Mesenchymal stem cell (in vitro differentiated cells and primary cell): ENCODE results near the gene MPIG6B.

Source experiments
- DNase-seq: peaks from one replicate; pipeline ENCODE4 v3.0.0-alpha.2; 2013
- H2AFZ ChIP-seq: one replicate; pipeline ENCODE4 v1.6.1; 2013; ENCODE audit warnings: low read depth, mild to moderate bottlenecking, control low read depth, inconsistent platforms, low read length, moderate library complexity
- H2AK5ac ChIP-seq: 2 replicates; pipeline ENCODE4 v1.6.1; 2013; ENCODE audit warnings: low read length, moderate library complexity, mild to moderate bottlenecking, inconsistent platforms; ENCODE audit not compliant: severe bottlenecking
- H2BK120ac ChIP-seq: one replicate; pipeline ENCODE4 v1.6.1; 2013; ENCODE audit warnings: low read depth, mild to moderate bottlenecking, inconsistent platforms, low read length, moderate library complexity
- H2BK12ac ChIP-seq, 2 experiments: one replicate each; pipeline ENCODE4 v1.6.1; 2013; ENCODE audit warnings: inconsistent platforms in 2 of 2, low read length in 2 of 2, mild to moderate bottlenecking in 2 of 2, moderate library complexity in 2 of 2, control low read depth in 1 of 2
- H2BK15ac ChIP-seq: one replicate; pipeline ENCODE4 v1.6.1; 2013; ENCODE audit warnings: mild to moderate bottlenecking, low read depth, inconsistent platforms; ENCODE audit not compliant: poor library complexity, severe bottlenecking
- H2BK5ac ChIP-seq: 2 replicates; pipeline ENCODE4 v1.6.1; 2013; ENCODE audit warnings: low read depth, mild to moderate bottlenecking, low read length, control low read depth, inconsistent platforms; ENCODE audit not compliant: poor library complexity, severe bottlenecking
- H3K14ac ChIP-seq, 2 experiments: one replicate each; pipeline ENCODE4 v1.6.1; 2013; ENCODE audit warnings: inconsistent platforms in 2 of 2, low read length in 2 of 2, control low read depth in 1 of 2, mild to moderate bottlenecking in 1 of 2, moderate library complexity in 1 of 2
- H3K18ac ChIP-seq, 2 experiments: one replicate each; pipeline ENCODE4 v1.6.1; 2013; ENCODE audit warnings: inconsistent platforms in 2 of 2, low read length in 2 of 2, control low read depth in 1 of 2, low read depth in 1 of 2, mild to moderate bottlenecking in 1 of 2
- H3K23ac ChIP-seq, 2 experiments: one replicate each; pipeline ENCODE4 v1.6.1; 2013; ENCODE audit warnings: inconsistent platforms in 2 of 2, low read length in 2 of 2, mild to moderate bottlenecking in 2 of 2, moderate library complexity in 2 of 2, control low read depth in 1 of 2
- H3K27ac ChIP-seq: 2 replicates; pipeline ENCODE4 v1.5.1; 2013; ENCODE audit warnings: mild to moderate bottlenecking, moderate library complexity, low read length, control low read depth, inconsistent platforms; ENCODE audit not compliant: poor library complexity, severe bottlenecking
- H3K27me3 ChIP-seq, 2 experiments: 2 replicates each; pipeline versions ENCODE4 v1.6.1 to v1.7.0; 2013; ENCODE audit warnings: low read length in 2 of 2, mild to moderate bottlenecking in 2 of 2, moderate library complexity in 2 of 2, control low read depth in 1 of 2, inconsistent platforms in 1 of 2; ENCODE audit not compliant: control insufficient read depth in 1 of 2, insufficient read depth in 1 of 2
- H3K36me3 ChIP-seq, 2 experiments: 2 replicates each; pipeline versions ENCODE4 v1.6.1 to v1.7.0; 2013; ENCODE audit warnings: low read length in 2 of 2, control low read depth in 1 of 2, inconsistent platforms in 1 of 2, low read depth in 1 of 2, mild to moderate bottlenecking in 1 of 2; ENCODE audit not compliant: insufficient read depth in 2 of 2, control insufficient read depth in 1 of 2
- H3K4ac ChIP-seq, 2 experiments: one replicate each; pipeline ENCODE4 v1.6.1; 2013; ENCODE audit warnings: inconsistent platforms in 2 of 2, low read length in 2 of 2, mild to moderate bottlenecking in 2 of 2, moderate library complexity in 2 of 2, control low read depth in 1 of 2, low read depth in 1 of 2
- H3K4me1 ChIP-seq: 2 replicates; pipeline ENCODE4 v1.6.1; 2013; ENCODE audit warnings: low read depth, low read length, control low read depth; ENCODE audit not compliant: control insufficient read depth, insufficient read depth
- H3K4me2 ChIP-seq: 2 replicates; pipeline ENCODE4 v1.6.1; 2013; ENCODE audit warnings: low read length, mild to moderate bottlenecking, inconsistent platforms; ENCODE audit not compliant: poor library complexity, severe bottlenecking
- H3K4me3 ChIP-seq, 2 experiments: 2 replicates each; pipeline versions ENCODE4 v1.5.1 to v1.7.0; 2013; ENCODE audit warnings: low read length in 2 of 2, mild to moderate bottlenecking in 2 of 2, control low read depth in 1 of 2, low read depth in 1 of 2; ENCODE audit not compliant: insufficient read depth in 1 of 2
- H3K79me1 ChIP-seq: replicated peaks from 2 replicates; pipeline ENCODE4 v1.6.1; 2013; ENCODE audit warnings: mild to moderate bottlenecking, control low read depth, low read length, inconsistent platforms; ENCODE audit not compliant: poor library complexity, severe bottlenecking
- H3K9ac ChIP-seq: 2 replicates; pipeline ENCODE4 v1.7.0; 2013; ENCODE audit warnings: mild to moderate bottlenecking, low read length, moderate library complexity
- H3K9me3 ChIP-seq: 2 replicates; pipeline ENCODE4 v1.7.0; 2013; ENCODE audit warnings: mild to moderate bottlenecking, low read length; ENCODE audit not compliant: control insufficient read depth
- H4K8ac ChIP-seq: one replicate; pipeline ENCODE4 v1.6.1; 2013; ENCODE audit warnings: inconsistent platforms, mild to moderate bottlenecking, low read length, moderate library complexity
- H4K91ac ChIP-seq: one replicate; pipeline ENCODE4 v1.6.1; 2013; ENCODE audit warnings: mild to moderate bottlenecking, low read length, inconsistent platforms
- WGBS: methylation state at CpG from one replicate; pipeline ENCODE4 v1.1.7; 2013; ENCODE audit warnings: mixed read lengths; 5-methylcytosine and 5-hydroxymethylcytosine counted together

The MPIG6B gene

GRCh38 chr6:31687321-31687720 is 35.9 kb upstream of the MPIG6B start:
- H3K9ac ChIP-seq: no peak overlapping the region
- DNase-seq: no peak
- 96% methylated on average over 8 of the region's 8 CpGs for WGBS
- H2BK5ac ChIP-seq: no peak overlapping the region
- H3K79me1 ChIP-seq: peaks cover 3% of the 10 kb centered on the region
- no peak overlapping the region for H3K23ac ChIP-seq
- no peak overlapping the region for H3K4me2 ChIP-seq
- no peak overlapping the region for H3K14ac ChIP-seq
- H2AK5ac ChIP-seq: no peak overlapping the region
- H3K27me3 ChIP-seq: no peaks in the 10 kb centered on the region
- H3K27ac ChIP-seq: no peak overlapping the region
- no peak overlapping the region for H2BK120ac ChIP-seq
- no peak overlapping the region for H4K91ac ChIP-seq
- no peak overlapping the region for H3K4me3 ChIP-seq
- no peak overlapping the region for H3K4ac ChIP-seq
- H2AFZ ChIP-seq: no peak overlapping the region
- H3K18ac ChIP-seq: no peak overlapping the region
- no peak overlapping the region for H4K8ac ChIP-seq
- H3K9me3 ChIP-seq: no peaks in the 10 kb centered on the region
- no peak overlapping the region for H2BK15ac ChIP-seq
- H3K36me3 ChIP-seq: peaks cover 71 to 75% of the 10 kb centered on the region in 2 experiments
- no peak overlapping the region for H2BK12ac ChIP-seq
- H3K4me1 ChIP-seq: peaks cover 2% of the 10 kb centered on the region

DNA sequence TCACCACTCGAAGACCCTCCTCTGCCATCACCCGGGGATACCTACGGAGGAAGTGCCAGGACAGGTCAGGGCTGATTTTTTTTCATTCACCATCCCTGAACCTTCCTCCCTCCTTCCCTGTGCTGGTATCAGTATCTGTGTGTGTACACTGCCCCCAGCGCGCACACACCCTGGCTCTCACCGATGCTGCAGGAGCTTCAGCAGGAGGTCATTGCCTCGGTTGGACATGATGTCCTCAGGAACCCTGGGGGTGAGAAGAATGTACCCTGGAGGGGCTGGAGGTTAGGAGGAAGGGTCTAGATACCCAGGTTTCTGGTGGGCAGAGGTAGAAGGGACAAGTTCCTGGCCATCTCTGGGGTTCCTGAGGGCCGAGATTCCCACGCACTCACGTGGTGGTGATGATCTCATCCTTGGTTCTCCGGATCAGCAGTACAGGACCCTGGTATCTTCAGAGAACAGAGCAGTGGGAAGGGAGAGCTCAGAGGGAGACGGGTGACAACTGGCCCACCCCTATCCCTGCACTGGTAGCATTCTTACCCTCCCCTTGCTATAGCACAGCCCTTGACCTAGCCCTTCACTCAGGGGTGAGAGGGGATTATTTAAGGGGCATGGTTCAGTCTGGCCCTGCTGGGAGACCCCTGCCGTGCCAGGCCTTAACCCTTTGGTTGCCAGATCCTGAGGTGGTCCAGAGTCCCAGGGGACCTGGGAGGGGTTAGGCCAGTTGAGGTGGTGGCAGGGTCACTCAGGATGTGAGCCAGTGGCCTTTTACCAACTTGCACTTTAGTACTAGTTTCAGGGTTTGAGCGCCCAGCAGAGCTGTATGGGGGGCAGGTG is 35.1 kb upstream of the MPIG6B start:
- H3K9me3 ChIP-seq: no peaks in the 10 kb centered on the region
- H3K4me3 ChIP-seq: no peak overlapping the region
- H3K9ac ChIP-seq: no peak overlapping the region
- no peak overlapping the region for H3K14ac ChIP-seq
- H2BK12ac ChIP-seq: no peak overlapping the region
- peaks cover 74 to 82% of the 10 kb centered on the region in 2 experiments for H3K36me3 ChIP-seq
- no peak overlapping the region for H2BK120ac ChIP-seq
- H4K8ac ChIP-seq: no peak overlapping the region
- no peak overlapping the region for H2AFZ ChIP-seq
- no peak overlapping the region for H3K4ac ChIP-seq
- H3K27ac ChIP-seq: no peak overlapping the region
- 91% methylated on average over 13 of the region's 14 CpGs for WGBS
- no peak overlapping the region for H3K18ac ChIP-seq
- no peak overlapping the region for H3K23ac ChIP-seq
- no peaks in the 10 kb centered on the region for H3K27me3 ChIP-seq
- peaks cover 2% of the 10 kb centered on the region for H3K4me1 ChIP-seq
- H2AK5ac ChIP-seq: no peak overlapping the region
- H4K91ac ChIP-seq: no peak overlapping the region
- peaks cover 5% of the 10 kb centered on the region for H3K79me1 ChIP-seq
- no peak overlapping the region for H2BK5ac ChIP-seq
- no peak for DNase-seq
- H2BK15ac ChIP-seq: no peak overlapping the region
- H3K4me2 ChIP-seq: no peak overlapping the region

DNA sequence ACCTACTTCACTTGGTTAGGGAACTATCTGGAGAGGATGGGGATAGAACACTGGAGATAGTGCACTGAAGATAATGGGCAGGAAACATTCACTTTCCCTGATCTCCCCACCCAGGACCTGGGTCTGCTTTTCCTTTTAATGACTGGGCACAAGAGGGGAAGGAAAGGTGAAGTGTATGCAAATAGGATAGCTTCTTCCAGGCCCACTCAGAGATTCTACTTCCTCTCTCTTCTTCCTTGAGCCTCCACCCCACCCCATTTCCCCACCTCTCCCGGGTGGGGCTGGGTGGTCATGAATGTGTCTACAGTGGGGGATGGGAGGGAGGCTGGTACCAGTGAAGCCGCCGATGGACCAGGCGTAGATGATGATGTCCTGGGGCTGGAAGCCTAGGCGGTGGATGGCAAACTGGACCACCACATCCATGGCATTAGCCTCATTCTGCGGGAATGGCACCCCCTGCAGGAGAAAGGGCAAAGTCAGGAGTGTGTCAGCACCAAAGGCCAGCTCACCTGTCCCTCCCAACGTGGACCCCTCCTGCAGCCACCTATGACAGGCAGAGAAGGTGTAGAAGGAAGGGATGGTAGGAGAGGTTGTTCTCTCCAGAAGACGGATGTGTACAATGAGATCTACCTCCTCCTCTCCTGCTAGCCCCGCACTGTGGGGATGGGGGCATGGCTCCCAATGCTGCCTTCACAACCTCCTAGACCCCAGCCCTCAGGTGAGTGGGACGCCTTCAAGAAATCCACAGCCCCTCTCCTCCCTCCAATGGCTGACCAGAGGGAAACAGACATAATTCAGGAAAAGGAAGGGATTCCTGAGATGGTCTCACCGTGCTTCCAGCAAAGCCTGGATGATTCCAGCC is 33.7 kb upstream of the MPIG6B start:
- no peak overlapping the region for H2AK5ac ChIP-seq
- H3K4ac ChIP-seq: no peak overlapping the region
- no peak overlapping the region for H3K27ac ChIP-seq
- no peak overlapping the region for H3K14ac ChIP-seq
- H3K36me3 ChIP-seq: peaks cover 79 to 90% of the 10 kb centered on the region in 2 experiments
- H2BK12ac ChIP-seq: no peak overlapping the region
- no peak overlapping the region for H3K23ac ChIP-seq
- H3K9me3 ChIP-seq: no peaks in the 10 kb centered on the region
- H3K9ac ChIP-seq: no peak overlapping the region
- H3K4me2 ChIP-seq: no peak overlapping the region
- 76% methylated on average over 5 of the region's 11 CpGs for whole genome bisulfite sequencing
- H3K4me1 ChIP-seq: peaks cover 2% of the 10 kb centered on the region
- H2AFZ ChIP-seq: no peak overlapping the region
- H2BK5ac ChIP-seq: no peak overlapping the region
- no peak overlapping the region for H3K18ac ChIP-seq
- H2BK120ac ChIP-seq: no peak overlapping the region
- no peak overlapping the region for H4K91ac ChIP-seq
- no peak overlapping the region for H4K8ac ChIP-seq
- no peak for DNase-seq
- no peaks in the 10 kb centered on the region for H3K27me3 ChIP-seq
- H3K79me1 ChIP-seq: peaks cover 9% of the 10 kb centered on the region
- H3K4me3 ChIP-seq: no peak overlapping the region
- H2BK15ac ChIP-seq: no peak overlapping the region
